GM12865 (cell line): Measurements from ENCODE around the gene FGF21.

ENCODE experiments used
- DNase-seq: peaks from one replicate; pipeline ENCODE4 v3.0.0; 2010; ENCODE audit warnings: low read depth
- H3K4me3 ChIP-seq: 2 replicates; pipeline ENCODE4 v1.5.1; 2011; ENCODE audit warnings: mild to moderate bottlenecking, low read depth, low read length, control low read depth
- TF ChIP-seq, protein P1 (sequence below): IDR thresholded peaks from 2 replicates; pipeline ENCODE4 v1.5.1; 2011; ENCODE audit warnings: low read length, control low read depth, low read depth, inconsistent platforms; ENCODE audit not compliant: insufficient read depth; ENCODE audit errors: missing control alignments

The FGF21 gene

GRCh38 chr19:48768994-48769713, 13.8 kb downstream of the FGF21 start:
- TF ChIP-seq, protein P1, sequence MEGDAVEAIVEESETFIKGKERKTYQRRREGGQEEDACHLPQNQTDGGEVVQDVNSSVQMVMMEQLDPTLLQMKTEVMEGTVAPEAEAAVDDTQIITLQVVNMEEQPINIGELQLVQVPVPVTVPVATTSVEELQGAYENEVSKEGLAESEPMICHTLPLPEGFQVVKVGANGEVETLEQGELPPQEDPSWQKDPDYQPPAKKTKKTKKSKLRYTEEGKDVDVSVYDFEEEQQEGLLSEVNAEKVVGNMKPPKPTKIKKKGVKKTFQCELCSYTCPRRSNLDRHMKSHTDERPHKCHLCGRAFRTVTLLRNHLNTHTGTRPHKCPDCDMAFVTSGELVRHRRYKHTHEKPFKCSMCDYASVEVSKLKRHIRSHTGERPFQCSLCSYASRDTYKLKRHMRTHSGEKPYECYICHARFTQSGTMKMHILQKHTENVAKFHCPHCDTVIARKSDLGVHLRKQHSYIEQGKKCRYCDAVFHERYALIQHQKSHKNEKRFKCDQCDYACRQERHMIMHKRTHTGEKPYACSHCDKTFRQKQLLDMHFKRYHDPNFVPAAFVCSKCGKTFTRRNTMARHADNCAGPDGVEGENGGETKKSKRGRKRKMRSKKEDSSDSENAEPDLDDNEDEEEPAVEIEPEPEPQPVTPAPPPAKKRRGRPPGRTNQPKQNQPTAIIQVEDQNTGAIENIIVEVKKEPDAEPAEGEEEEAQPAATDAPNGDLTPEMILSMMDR, result no peak
- no peak overlapping the region for H3K4me3 ChIP-seq
- no peak for DNase-seq

GRCh38 chr19:48770266-48770665, 14.9 kb downstream of the FGF21 start:
- DNase-seq, result no peak
- H3K4me3 ChIP-seq, result no peak overlapping the region
- TF ChIP-seq, protein P1, result no peak

GRCh38 chr19:48770734-48771472, 15.6 kb downstream of the FGF21 start:
- H3K4me3 ChIP-seq, result no peak overlapping the region
- TF ChIP-seq, protein P1, result no peak
- no peak for DNase-seq

DNA sequence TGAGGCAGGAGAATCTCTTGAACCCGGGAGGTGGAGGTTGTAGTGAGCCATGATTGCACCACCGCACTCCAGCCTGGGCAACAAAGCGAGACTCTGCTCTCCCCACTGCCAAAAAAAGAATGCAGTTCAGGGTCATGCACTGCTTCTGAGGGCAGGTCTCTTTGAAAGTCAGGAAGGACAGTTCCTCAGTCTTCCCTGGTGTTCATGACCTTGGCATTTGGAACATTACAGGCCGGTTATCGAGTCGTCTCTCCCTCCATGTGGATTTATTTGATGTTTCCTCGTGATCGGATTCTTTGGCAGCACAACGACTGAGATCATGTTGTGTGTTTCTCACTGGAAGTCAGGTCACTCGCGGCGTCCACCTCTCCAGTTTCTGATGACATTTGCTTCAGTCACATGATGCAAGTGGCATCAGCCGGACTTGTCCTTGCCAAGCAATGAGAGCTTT, 17.2 kb downstream of the FGF21 start:
- H3K4me3 ChIP-seq, result no peak overlapping the region
- TF ChIP-seq, protein P1, result no peak
- DNase-seq, result no peak

GRCh38 chr19:48777139-48777538, 21.8 kb downstream of the FGF21 start:
- no peak overlapping the region for H3K4me3 ChIP-seq
- TF ChIP-seq, protein P1, result no peak
- DNase-seq, result no peak

DNA sequence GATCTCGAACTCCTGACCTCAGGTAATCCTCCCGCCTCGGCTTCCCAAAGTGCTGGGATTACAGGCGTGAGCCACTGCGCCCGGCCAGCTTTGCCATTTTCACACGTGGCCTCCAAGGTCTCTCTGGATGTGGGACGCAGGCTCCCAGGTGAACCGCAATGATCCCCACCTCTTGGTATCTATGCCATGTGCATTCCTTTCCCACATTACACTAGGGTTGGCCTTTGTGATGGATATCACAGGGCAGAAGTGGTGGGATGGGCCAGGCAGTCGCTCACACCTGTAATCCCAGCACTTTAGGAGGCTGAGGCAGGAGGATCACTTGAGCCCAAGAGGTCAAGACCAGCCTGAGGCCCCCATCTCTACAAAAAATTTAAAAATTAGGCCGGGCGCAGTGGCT, 22.4 kb downstream of the FGF21 start:
- DNase-seq, result no peak
- H3K4me3 ChIP-seq, result no peak overlapping the region

More for the DNA sequence above, 22.4 kb downstream of the FGF21 start:
- TF ChIP-seq, protein P1, result no peak
